ENCODE data around the gene MAP3K3.
"Not testable (repeated sequence)": the region's sequence is repeated elsewhere in the genome, so short reads cannot be mapped to it uniquely, and the experiment has no call there.

Gene MAP3K3

DNA sequence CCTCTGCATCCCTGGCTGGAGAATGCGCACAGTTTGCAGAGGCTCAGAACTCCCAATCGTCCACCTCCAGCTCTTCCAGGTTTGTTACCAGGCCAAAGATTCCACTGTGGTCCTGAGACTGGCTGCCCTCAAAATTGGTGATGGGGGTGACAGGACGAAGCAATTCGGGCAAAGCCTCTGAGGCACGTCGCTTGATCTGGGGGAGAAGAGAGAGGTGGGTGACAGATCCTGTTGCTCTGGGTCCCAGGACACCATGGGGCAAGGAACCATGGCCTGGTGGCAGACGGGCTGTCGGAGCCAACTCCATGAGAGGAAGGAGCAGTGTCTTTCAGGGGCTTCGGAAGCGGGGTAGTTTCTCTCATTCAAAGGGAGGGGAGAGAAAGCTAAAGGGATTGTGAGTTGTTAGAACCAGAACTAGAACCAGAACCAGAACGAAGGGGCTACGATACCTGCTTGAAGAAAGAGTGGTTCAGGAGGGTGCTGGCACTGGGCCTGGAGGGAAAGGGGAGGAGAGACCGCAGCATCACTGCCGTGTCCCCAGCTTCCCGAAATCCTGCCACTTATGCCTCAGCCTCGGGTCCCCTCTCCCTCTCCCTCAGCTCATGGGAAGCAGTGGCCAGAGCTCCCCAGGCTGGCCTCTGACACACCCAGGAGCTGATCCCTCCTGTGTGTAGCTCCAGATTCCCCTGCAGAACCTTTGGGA is 81.5 kb downstream of the MAP3K3 start:
- DNase-seq (ENCODE audit: extremely low read depth in 1 of 2, low read depth in 1 of 2) = no peak

- no peak for DNase-seq (ENCODE audit: extremely low read depth in 1 of 2, low read depth in 1 of 2)
These were observed 82.0 kb downstream of the MAP3K3 start for GRCh38 chr17:63704259-63704576.

DNA sequence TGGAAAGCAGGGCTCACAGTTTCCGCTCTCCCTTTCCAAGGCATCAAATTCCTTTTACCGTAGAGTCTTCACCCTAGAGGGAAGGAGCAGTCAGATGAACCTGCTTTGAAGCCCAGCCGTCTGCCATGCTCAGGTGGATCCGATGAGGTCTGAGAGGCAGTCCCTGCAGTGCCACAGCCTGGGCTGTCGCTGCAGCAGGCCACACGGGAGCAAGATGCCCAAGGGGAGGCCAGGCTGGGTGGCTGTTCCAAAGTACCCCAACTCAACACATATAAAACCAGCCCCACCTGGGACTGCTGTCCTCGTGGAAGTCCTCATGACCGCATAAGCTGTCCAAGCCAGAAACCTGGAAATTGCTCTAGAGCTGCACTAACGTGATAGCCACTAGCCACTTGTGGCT is 82.6 kb downstream of the MAP3K3 start:
- DNase-seq (ENCODE audit: extremely low read depth in 1 of 2, low read depth in 1 of 2) = no peak

- DNase-seq (ENCODE audit: extremely low read depth in 1 of 2, low read depth in 1 of 2) = no peak
These were observed 83.4 kb downstream of the MAP3K3 start for GRCh38 chr17:63705657-63706056.

- DNase-seq (ENCODE audit: extremely low read depth in 1 of 2, low read depth in 1 of 2) = no peak
These were observed 84.3 kb downstream of the MAP3K3 start for GRCh38 chr17:63706336-63707082.

DNA sequence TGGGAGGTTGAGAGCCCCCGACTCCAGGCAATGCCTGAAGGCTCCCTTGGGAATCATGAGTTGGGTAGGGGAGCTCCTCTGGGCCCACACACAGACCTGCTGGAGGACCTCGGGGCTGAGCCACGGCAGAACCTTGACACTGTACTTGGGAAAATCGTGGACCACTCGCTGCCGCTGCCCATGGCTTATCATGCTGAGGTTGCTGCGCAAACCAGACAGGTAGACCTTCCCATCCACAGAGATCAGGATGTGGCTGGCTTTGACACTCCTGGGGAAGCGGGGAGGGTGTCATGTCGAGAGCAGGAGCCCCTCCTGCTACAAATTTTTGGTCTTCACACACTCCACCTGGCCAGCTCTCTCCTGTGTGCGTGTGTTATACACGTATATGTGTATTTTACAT is 84.9 kb downstream of the MAP3K3 start:
- DNase-seq (ENCODE audit: extremely low read depth in 1 of 2, low read depth in 1 of 2) = no peak

DNA sequence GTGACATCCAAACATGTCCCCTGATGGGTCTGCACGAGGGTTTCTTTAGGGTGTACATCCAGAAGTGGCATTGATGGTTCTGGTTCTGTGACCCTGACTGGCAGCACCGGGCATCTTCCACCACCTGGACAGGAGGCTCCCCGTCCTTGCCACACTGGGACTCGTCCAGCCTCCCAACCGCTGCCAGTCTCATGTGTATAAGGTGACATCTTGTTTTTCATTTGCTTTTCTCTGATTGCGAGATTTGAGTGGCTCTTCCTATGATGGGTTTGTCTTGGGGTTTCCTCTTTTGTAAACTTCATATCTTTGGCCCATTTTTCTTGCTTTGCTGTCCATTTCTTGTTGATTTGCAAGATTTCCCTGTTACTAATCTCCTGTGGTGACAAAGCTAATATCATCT is 86.9 kb downstream of the MAP3K3 start:
- no peak for DNase-seq (ENCODE audit: extremely low read depth in 1 of 2, low read depth in 1 of 2)

GRCh38 chr17:63714550-63715277 is 92.5 kb downstream of the MAP3K3 start:
- DNase-seq (ENCODE audit: extremely low read depth in 1 of 2, low read depth in 1 of 2) = no peak

DNA sequence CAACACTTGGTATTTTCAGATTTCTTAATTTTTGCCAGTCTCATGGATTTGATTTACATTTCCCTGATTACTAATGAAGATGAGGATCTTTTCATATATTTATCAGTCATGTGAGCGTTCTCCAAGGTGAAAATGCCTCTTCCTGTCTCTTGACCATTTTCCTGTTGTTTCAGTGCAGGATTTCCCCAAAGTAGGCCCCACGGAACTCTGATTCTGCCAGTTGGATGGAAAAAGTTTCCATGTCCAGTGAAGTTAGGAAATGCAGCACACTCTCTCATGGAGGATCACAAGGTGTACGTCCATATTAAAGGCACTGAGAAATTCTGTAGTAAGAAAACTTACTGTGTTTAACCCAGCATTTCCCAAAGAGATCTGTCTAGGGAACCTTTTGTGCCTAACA is 94.2 kb downstream of the MAP3K3 start:
- DNase-seq (ENCODE audit: extremely low read depth in 1 of 2, low read depth in 1 of 2) = no peak

GRCh38 chr17:63718988-63719387 is 96.8 kb downstream of the MAP3K3 start:
- no peak for DNase-seq (ENCODE audit: extremely low read depth in 1 of 2, low read depth in 1 of 2)

GRCh38 chr17:63720194-63720593 is 98.0 kb downstream of the MAP3K3 start:
- DNase-seq (ENCODE audit: extremely low read depth in 1 of 2, low read depth in 1 of 2) = not testable (repeated sequence)

DNA sequence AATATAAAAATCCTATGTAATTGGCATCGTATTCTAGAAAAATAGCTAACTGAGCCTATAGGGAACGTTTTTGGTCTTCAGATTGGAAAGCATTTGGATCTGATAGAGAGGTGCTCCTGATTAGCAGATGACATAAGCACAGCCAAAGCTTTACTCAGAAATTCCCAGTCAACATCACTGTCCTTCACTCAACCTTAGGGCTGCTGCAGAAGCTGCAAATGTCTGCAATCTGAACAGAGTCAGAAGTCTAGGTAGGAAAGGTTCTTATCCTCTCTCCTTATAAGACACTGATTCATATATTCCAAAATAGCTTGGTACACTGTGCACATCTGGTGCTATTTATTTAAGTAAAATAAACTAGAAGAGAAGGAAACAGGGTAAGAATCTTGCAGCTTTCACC is 100.2 kb downstream of the MAP3K3 start:
- no peak for DNase-seq (ENCODE audit: extremely low read depth in 1 of 2, low read depth in 1 of 2)

- no peak for DNase-seq (ENCODE audit: extremely low read depth in 1 of 2, low read depth in 1 of 2)
These were observed 113.5 kb downstream of the MAP3K3 start for GRCh38 chr17:63735691-63736090.

DNA sequence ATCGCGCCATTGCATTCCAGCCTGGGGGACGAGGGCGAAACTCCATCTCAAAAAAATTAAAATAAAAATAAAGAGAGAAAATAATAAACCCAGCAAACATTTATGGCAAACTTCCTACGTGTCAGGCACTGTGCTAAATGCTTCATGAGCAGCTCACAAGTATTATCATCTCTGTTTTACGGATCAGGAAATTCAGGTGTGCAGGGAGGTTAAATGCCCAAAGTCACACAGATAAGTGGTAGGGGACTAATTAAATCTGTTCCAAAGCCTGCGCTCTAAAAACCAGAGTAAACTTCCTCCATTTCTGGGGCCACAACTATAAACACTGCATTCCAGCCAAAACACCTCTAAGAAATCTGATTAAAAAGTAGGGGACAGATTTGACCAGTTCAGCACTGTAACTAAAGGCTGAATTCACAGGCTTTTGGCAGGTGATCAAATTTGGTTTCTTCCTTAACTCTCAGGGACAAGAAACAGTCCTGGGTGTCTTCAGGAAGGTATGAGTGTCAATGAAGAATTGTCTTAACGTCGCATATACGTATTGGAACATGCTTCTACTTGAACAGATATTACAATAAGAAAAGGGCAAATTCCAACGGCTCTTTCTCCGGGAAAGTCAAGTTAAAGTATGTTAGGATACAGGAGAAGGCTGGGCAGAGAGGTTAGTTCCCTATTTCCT is 118.4 kb downstream of the MAP3K3 start:
- no peak for DNase-seq (ENCODE audit: extremely low read depth in 1 of 2, low read depth in 1 of 2)

- DNase-seq (ENCODE audit: extremely low read depth in 1 of 2, low read depth in 1 of 2) = no peak
These were observed 118.9 kb downstream of the MAP3K3 start for GRCh38 chr17:63741143-63741407.

DNA sequence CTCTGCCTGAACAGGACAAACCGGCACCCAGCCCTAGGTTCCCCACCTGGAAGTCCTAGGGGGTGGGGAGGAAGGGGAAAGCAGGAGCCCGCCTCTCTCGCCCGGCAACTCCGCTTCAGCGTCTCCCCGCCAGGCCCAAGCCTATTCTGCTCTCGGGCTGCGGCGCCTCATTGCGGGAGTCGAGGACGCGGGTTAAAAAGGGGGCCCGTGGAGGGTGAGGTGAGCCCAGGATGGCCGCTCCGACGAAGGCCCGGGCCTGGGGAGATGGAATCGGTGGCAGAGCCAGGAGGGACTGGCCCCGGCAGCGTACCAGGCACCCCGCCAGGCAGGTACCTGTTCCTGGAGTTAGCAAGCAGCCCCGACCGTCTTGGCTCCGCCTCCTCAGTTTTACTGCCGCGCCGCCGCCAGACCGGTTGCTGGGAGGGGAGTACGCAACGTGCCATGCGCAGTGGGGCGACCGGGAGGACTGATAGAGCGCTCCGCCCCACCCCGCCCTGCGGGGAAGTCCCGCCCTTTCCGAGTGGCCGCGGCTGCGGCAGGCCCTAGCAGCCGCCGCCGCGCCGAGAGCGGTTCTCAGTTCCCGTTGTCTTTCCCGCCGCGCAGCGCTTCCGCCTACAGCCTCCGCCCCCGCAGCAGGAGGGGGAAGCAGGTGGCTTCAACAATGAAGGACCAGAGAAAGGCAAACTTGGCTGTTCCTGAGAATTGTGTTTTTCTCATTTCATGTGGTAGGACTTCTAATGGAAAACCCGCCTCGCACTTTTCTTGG is 119.4 kb downstream of the MAP3K3 start, which contains the start of gene STRADA:
Gene STRADA, minus strand, starts transcription at position 392 of the 766 bp plus-strand sequence. CDS start 13,430 bp downstream, outside the sequence.
- peak; percentile 98 to 100 for DNase-seq (ENCODE audit: extremely low read depth in 1 of 2, low read depth in 1 of 2)
